Neural progenitor cell (in vitro differentiated cells): ENCODE measurements around the gene PLA2G2C.

Experiments
- EZH2 ChIP-seq: fragments of 200-600 bp; sonication (generic); IDR thresholded peaks from 2 replicates; pipeline ENCODE4 v1.6.1; 2017; ENCODE audit warnings: antibody characterized with exemption, mild to moderate bottlenecking, moderate library complexity
- TF ChIP-seq, protein P1 (sequence below): fragments of 200-600 bp; sonication (generic); IDR thresholded peaks from 2 replicates; pipeline ENCODE4 v1.5.1; 2017; ENCODE audit warnings: antibody characterized with exemption, mild to moderate bottlenecking

DNA sequence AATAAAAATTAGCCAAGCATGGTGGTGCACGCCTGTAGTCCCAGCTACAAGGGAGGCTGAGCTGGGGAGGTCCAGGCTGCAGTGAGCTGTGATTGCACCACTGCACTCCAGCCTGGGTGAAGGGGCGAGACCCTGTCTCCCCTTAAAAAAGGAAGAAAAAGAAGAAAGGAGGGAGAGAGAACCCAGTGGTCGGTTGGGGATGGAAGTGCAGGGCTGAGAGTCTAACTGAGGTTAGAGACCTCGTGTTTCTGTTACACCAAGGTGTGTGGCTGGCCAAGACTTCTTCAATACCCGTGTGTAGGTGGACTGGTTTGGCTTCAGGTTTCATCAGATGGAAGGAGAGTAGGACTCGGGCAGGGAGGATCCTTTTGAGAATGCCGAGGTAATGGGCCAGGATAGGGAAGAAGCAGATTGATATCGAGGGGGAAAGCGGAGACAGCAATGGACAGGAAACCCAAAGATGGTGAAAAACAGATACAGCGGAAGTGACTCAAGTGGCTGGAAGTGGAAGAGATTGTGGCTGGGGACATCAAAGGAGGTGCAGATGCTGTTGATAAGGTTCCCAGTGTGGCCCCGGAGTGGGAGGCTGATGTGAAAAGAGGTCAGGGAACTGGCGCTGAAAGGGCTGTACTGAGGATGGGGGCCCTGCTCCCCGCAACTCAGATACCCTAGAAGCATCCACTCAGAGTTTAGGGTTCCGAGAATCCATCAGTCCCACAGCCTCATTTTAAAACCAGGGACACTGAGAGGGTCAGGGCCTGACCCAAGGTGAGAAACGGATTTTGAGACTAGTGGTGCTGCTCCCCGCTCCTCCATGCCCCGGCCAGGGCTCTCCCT is 1.1 kb downstream of the PLA2G2C start:
- TF ChIP-seq, protein P1, sequence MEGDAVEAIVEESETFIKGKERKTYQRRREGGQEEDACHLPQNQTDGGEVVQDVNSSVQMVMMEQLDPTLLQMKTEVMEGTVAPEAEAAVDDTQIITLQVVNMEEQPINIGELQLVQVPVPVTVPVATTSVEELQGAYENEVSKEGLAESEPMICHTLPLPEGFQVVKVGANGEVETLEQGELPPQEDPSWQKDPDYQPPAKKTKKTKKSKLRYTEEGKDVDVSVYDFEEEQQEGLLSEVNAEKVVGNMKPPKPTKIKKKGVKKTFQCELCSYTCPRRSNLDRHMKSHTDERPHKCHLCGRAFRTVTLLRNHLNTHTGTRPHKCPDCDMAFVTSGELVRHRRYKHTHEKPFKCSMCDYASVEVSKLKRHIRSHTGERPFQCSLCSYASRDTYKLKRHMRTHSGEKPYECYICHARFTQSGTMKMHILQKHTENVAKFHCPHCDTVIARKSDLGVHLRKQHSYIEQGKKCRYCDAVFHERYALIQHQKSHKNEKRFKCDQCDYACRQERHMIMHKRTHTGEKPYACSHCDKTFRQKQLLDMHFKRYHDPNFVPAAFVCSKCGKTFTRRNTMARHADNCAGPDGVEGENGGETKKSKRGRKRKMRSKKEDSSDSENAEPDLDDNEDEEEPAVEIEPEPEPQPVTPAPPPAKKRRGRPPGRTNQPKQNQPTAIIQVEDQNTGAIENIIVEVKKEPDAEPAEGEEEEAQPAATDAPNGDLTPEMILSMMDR: no peak
- TF ChIP-seq EZH2: no peak
